HepG2 (cell line): ENCODE data around the gene IFNAR2. TPM values are rescaled to one million over a fixed set of nuclear protein-coding genes. Genes with fewer than 3 reads are reported as not detected.

Experiments
- DMAP1 ChIP-seq: IDR thresholded peaks from 2 replicates; pipeline ENCODE4 v1.6.1; 2016
- ELF3 ChIP-seq: IDR thresholded peaks from 2 replicates; pipeline ENCODE4 v1.6.1; 2016; ENCODE audit warnings: missing genetic modification reagents, missing compliant biosample characterization
- IKZF5 ChIP-seq: IDR thresholded peaks from 2 replicates; pipeline ENCODE4 v1.6.1; 2018; ENCODE audit warnings: missing genetic modification reagents, mild to moderate bottlenecking, missing compliant biosample characterization
- KAT8 ChIP-seq: IDR thresholded peaks from 2 replicates; pipeline ENCODE4 v1.6.1; 2016; ENCODE audit warnings: missing genetic modification reagents, missing compliant biosample characterization
- MTERF4 ChIP-seq: sonication (generic); formaldehyde crosslinking; IDR thresholded peaks from 2 replicates; pipeline ENCODE4 v1.8.0; 2023; ENCODE audit warnings: mild to moderate bottlenecking, missing genetic modification reagents
- PATZ1 ChIP-seq: sonication (generic); formaldehyde crosslinking; IDR thresholded peaks from 2 replicates; pipeline ENCODE4 v1.4.0; 2020; ENCODE audit warnings: missing genetic modification reagents
- PAXIP1 ChIP-seq: sonication (generic); formaldehyde crosslinking; conservative IDR thresholded peaks from 2 replicates; pipeline ENCODE4 v1.4.0; 2020; ENCODE audit warnings: mild to moderate bottlenecking, missing genetic modification reagents, moderate library complexity
- SMC3 ChIP-seq: IDR thresholded peaks from 2 replicates; pipeline ENCODE4 v1.6.1; 2011; ENCODE audit warnings: low read length, improper control_type of control experiment
- SOX5 ChIP-seq: IDR thresholded peaks from 2 replicates; pipeline ENCODE4 v1.6.1; 2016; ENCODE audit warnings: borderline replicate concordance
- ZC3H13 ChIP-seq: sonication (generic); formaldehyde crosslinking; IDR thresholded peaks from 2 replicates; pipeline ENCODE4 v1.8.1; 2023; ENCODE audit warnings: mild to moderate bottlenecking, missing genetic modification reagents, moderate library complexity
- ZHX2 ChIP-seq, 2 experiments: sonication (generic) in 1 of 2; formaldehyde crosslinking in 1 of 2; IDR thresholded peaks; 2 replicates each; pipeline versions ENCODE4 v1.6.1 to v1.9.0; 2014 to 2022; ENCODE audit warnings: antibody characterized with exemption in 1 of 2, borderline replicate concordance in 1 of 2, inconsistent platforms in 1 of 2, low read depth in 1 of 2, missing genetic modification reagents in 1 of 2
- ZKSCAN8 ChIP-seq: IDR thresholded peaks from 2 replicates; pipeline ENCODE4 v1.6.1; 2016; ENCODE audit warnings: borderline replicate concordance, missing genetic modification reagents, missing compliant biosample characterization
- ZNF101 ChIP-seq: sonication (generic); formaldehyde crosslinking; IDR thresholded peaks from 2 replicates; pipeline ENCODE4 v1.4.0; 2020; ENCODE audit warnings: mild to moderate bottlenecking, low read depth, missing genetic modification reagents, borderline replicate concordance
- ZNF12 ChIP-seq: sonication (generic); formaldehyde crosslinking; IDR thresholded peaks from 2 replicates; pipeline ENCODE4 v1.5.0; 2020; ENCODE audit warnings: missing genetic modification reagents
- polyA plus RNA-seq, 8 experiments: library from polyadenylated mRNA; depleted of rRNA in 3 of 8; stranded (reverse) in 7 of 8; unstranded in 1 of 8; fragments of >200 nt; fragmentation: Illumina TruSeq in 4 of 8; extraction: Trizol in 4 of 8; gene quantifications; 2 replicates each; pipeline versions ENCODE4 v1.2.1 to v1.2.3, GENCODE V29; 2011 to 2016; ENCODE audit warnings: low read depth in 4 of 8, missing spikeins in 1 of 8, mixed read lengths in 1 of 8; ENCODE audit not compliant: insufficient read depth in 1 of 8
- total RNA-seq, 5 experiments: library from RNA; depleted of rRNA; stranded (reverse); fragments of >200 nt; fragmentation: Illumina TruSeq; extraction: Trizol; gene quantifications; 2 replicates each; pipeline ENCODE4 v1.2.3, GENCODE V29; 2016; ENCODE audit warnings: low read depth in 1 of 5

Gene IFNAR2
- total and polyA plus RNA-seq, 2 of the 13 experiments (the other 11 are each of a cell fraction or from before 2014, with no cell fraction given), result 5.1 to 24.1 TPM

GRCh38 chr21:33212159-33212851 is 17.4 kb upstream of the IFNAR2 start (continued):
- peak; percentile 86 for TF ChIP-seq ZNF12
- TF ChIP-seq SMC3, result no peak
- no peak for TF ChIP-seq ZNF101 (CRISPR knock-in tag)
- TF ChIP-seq ZKSCAN8 (CRISPR knock-in tag), result peak; percentile 37; the same call in 1 of the 2 replicates
- peak; percentile 22; the same call in 1 of the 2 replicates for TF ChIP-seq PATZ1
- TF ChIP-seq ZC3H13, result no peak
- TF ChIP-seq IKZF5 (CRISPR knock-in tag), result peak; percentile 32; the same call in 1 of the 2 replicates
- no peak for TF ChIP-seq MTERF4
- peak; percentile 28; the same call in 1 of the 2 replicates for TF ChIP-seq SOX5
- TF ChIP-seq KAT8, result 0 out of 2 replicates have a peak, but pooled peaks have one; percentile 13
- TF ChIP-seq ZHX2 (IDR thresholded peaks at IDR 0.05; ENCODE audit: low read depth), result no peak
- TF ChIP-seq ZHX2 (CRISPR knock-in tag; IDR thresholded peaks at IDR 0.05; ENCODE audit: borderline replicate concordance), result no peak
- 0 out of 2 replicates have a peak, but pooled peaks have one; percentile 17 for TF ChIP-seq PAXIP1 (CRISPR knock-in tag)
- TF ChIP-seq ELF3 (CRISPR knock-in tag), result 0 out of 2 replicates have a peak, but pooled peaks have one; percentile 24
- TF ChIP-seq DMAP1, result peak; percentile 23; the same call in 1 of the 2 replicates
